ENCODE results near the gene FOXE3.

FOXE3 gene

GRCh38 chr1:47406966-47407365, 9.1 kb upstream of the FOXE3 start:
- H3K27ac ChIP-seq (ENCODE audit: low read length): no peak overlapping the region
- TF ChIP-seq CTCF (IDR thresholded peaks at IDR 0.05; ENCODE audit: borderline replicate concordance, extremely low read depth, low read length, poor library complexity, severe bottlenecking): no peak
- no peak for TF ChIP-seq EZH2 (IDR thresholded peaks at IDR 0.05; ENCODE audit: borderline replicate concordance, low read depth, low read length, severe bottlenecking)
- no peak overlapping the region for H3K9ac ChIP-seq (ENCODE audit: low read depth, low read length)
- no peaks in the 10 kb centered on the region for H3K27me3 ChIP-seq (ENCODE audit: insufficient read depth, low read length, poor library complexity)
- H2AFZ ChIP-seq (ENCODE audit: low read depth, low read length): no peak overlapping the region
- no peaks in the 10 kb centered on the region for H3K4me1 ChIP-seq (ENCODE audit: insufficient read depth, low read length)
- no peak overlapping the region for H3K4me3 ChIP-seq (ENCODE audit: low read depth in 1 of 2, low read length in 2 of 2)
- H4K20me1 ChIP-seq (ENCODE audit: insufficient read depth, low read length): peaks cover 4% of the 10 kb centered on the region; the same call in 1 of the 2 replicates
- no peak for ATAC-seq (ENCODE audit: insufficient read depth, low read depth)
- H3K79me2 ChIP-seq (ENCODE audit: insufficient read depth, low read length): no peaks in the 10 kb centered on the region
- no peaks in the 10 kb centered on the region for H3K9me3 ChIP-seq (ENCODE audit: insufficient read depth, low read length, severe bottlenecking)
- no peak overlapping the region for H3K4me2 ChIP-seq (ENCODE audit: insufficient read depth, low read length)
- H3K36me3 ChIP-seq (ENCODE audit: insufficient read depth, low read length): no peaks in the 10 kb centered on the region
- no peak for DNase-seq

- Histone ChIP-seq H2AFZ (ENCODE audit: low read depth, low read length) (no peak overlapping the region), H3K4me3 (ENCODE audit: low read depth in 1 of 2, low read length in 2 of 2) (no peak overlapping the region), H3K27ac (ENCODE audit: low read length) (no peak overlapping the region), H3K27me3 (ENCODE audit: insufficient read depth, low read length, poor library complexity) (no peaks in the 10 kb centered on the region), H3K9ac (ENCODE audit: low read depth, low read length) (no peak overlapping the region), H3K4me1 (ENCODE audit: insufficient read depth, low read length) (no peaks in the 10 kb centered on the region), H4K20me1 (ENCODE audit: insufficient read depth, low read length) (peaks cover 4% of the 10 kb centered on the region; the same call in 1 of the 2 replicates), H3K36me3 (ENCODE audit: insufficient read depth, low read length) (no peaks in the 10 kb centered on the region), H3K9me3 (ENCODE audit: insufficient read depth, low read length, severe bottlenecking) (no peaks in the 10 kb centered on the region), H3K4me2 (ENCODE audit: insufficient read depth, low read length) (no peak overlapping the region), H3K79me2 (ENCODE audit: insufficient read depth, low read length) (no peaks in the 10 kb centered on the region)
- no peak for TF ChIP-seq CTCF (IDR thresholded peaks at IDR 0.05; ENCODE audit: borderline replicate concordance, extremely low read depth, low read length, poor library complexity, severe bottlenecking)
- TF ChIP-seq EZH2 (IDR thresholded peaks at IDR 0.05; ENCODE audit: borderline replicate concordance, low read depth, low read length, severe bottlenecking): no peak
- ATAC-seq (ENCODE audit: insufficient read depth, low read depth): no peak
- DNase-seq: no peak
These were observed 8.6 kb upstream of the FOXE3 start for GRCh38 chr1:47407481-47407880.

GRCh38 chr1:47409311-47410067, 6.6 kb upstream of the FOXE3 start:
- no peak overlapping the region for H3K4me2 ChIP-seq (ENCODE audit: insufficient read depth, low read length)
- H3K36me3 ChIP-seq (ENCODE audit: insufficient read depth, low read length): no peaks in the 10 kb centered on the region
- H3K79me2 ChIP-seq (ENCODE audit: insufficient read depth, low read length): no peaks in the 10 kb centered on the region
- H3K4me3 ChIP-seq (ENCODE audit: low read depth in 1 of 2, low read length in 2 of 2): no peak overlapping the region
- H2AFZ ChIP-seq (ENCODE audit: low read depth, low read length): no peak overlapping the region
- no peak for ATAC-seq (ENCODE audit: insufficient read depth, low read depth)
- H3K27me3 ChIP-seq (ENCODE audit: insufficient read depth, low read length, poor library complexity): no peaks in the 10 kb centered on the region
- H3K4me1 ChIP-seq (ENCODE audit: insufficient read depth, low read length): no peaks in the 10 kb centered on the region
- TF ChIP-seq EZH2 (IDR thresholded peaks at IDR 0.05; ENCODE audit: borderline replicate concordance, low read depth, low read length, severe bottlenecking): no peak
- no peak for TF ChIP-seq CTCF (IDR thresholded peaks at IDR 0.05; ENCODE audit: borderline replicate concordance, extremely low read depth, low read length, poor library complexity, severe bottlenecking)
- no peaks in the 10 kb centered on the region for H3K9me3 ChIP-seq (ENCODE audit: insufficient read depth, low read length, severe bottlenecking)
- H3K9ac ChIP-seq (ENCODE audit: low read depth, low read length): no peak overlapping the region
- H4K20me1 ChIP-seq (ENCODE audit: insufficient read depth, low read length): peaks cover 7% of the 10 kb centered on the region
- no peak overlapping the region for H3K27ac ChIP-seq (ENCODE audit: low read length)
- DNase-seq: no peak
